Progenitor cell of endocrine pancreas (in vitro differentiated cells): ENCODE measurements around the gene LCN6. TPM values are rescaled to one million over a fixed set of nuclear protein-coding genes. Genes with fewer than 3 reads are reported as not detected.

ENCODE experiments used
- DNase-seq: peaks from one replicate; pipeline ENCODE4 v3.0.0; 2021; ENCODE audit warnings: low spot score; ENCODE audit not compliant: unreplicated experiment
- H3K27ac Mint-ChIP-seq: 2 replicates; pipeline ENCODE4 v1.8.0; 2021; ENCODE audit warnings: mild to moderate bottlenecking, moderate library complexity, mixed read lengths
- H3K27me3 Mint-ChIP-seq: 2 replicates; pipeline ENCODE4 v1.8.0; 2021; ENCODE audit warnings: mixed read lengths
- H3K36me3 Mint-ChIP-seq: 2 replicates; pipeline ENCODE4 v1.8.0; 2022; ENCODE audit warnings: mixed read lengths; ENCODE audit not compliant: insufficient read depth
- H3K4me1 Mint-ChIP-seq: 2 replicates; pipeline ENCODE4 v1.8.0; 2021; ENCODE audit warnings: low read depth, mixed read lengths
- H3K4me3 Mint-ChIP-seq: 2 replicates; pipeline ENCODE4 v1.8.0; 2021; ENCODE audit warnings: low read depth, mild to moderate bottlenecking, moderate library complexity, mixed read lengths
- H3K9me3 Mint-ChIP-seq: 2 replicates; pipeline ENCODE4 v1.8.0; 2021; ENCODE audit warnings: low read depth, mixed read lengths
- CTCF ChIP-seq: fragments of 200-600 bp; sonication (generic); IDR thresholded peaks from one replicate; pipeline ENCODE4 v1.5.0; 2021; ENCODE audit warnings: antibody characterized with exemption, mild to moderate bottlenecking; ENCODE audit not compliant: unreplicated experiment
- total RNA-seq: library from RNA; stranded (reverse); gene quantifications from 2 replicates; pipeline ENCODE4 v1.2.1, GENCODE V29; 2021

Gene LCN6
- total RNA-seq, 1 donor from 2014 or later: not detected

DNA sequence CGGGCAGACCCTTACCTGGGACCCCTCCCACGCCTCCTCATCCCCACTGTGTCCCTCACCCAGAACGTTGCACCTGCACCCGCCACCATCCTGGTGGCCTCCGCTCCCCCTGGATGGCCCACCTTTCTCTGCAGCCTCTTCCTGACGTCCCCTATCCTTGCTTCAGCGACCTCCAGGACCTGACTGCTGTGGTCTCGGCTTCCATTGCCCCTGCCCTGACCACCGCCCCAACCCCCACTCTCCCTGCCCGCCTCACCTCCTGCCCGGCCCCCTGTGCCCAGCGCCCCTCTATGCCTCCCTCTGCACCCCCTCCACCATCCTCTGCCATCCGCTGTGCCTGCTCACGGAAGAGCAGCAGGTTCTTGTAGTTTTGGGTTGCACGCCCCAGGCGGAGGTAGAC, 7.8 kb downstream of the LCN6 start:
- TF ChIP-seq CTCF: no peak
- H3K27me3 Mint-ChIP-seq: peaks cover 18% of the 10 kb centered on the region
- H3K27ac Mint-ChIP-seq: no peak overlapping the region
- H3K9me3 Mint-ChIP-seq: no peaks in the 10 kb centered on the region
- no peak for DNase-seq
- H3K36me3 Mint-ChIP-seq: no peaks in the 10 kb centered on the region
- H3K4me3 Mint-ChIP-seq: no peak overlapping the region
- H3K4me1 Mint-ChIP-seq: no peaks in the 10 kb centered on the region

- Mint-ChIP-seq H3K4me3 (no peak overlapping the region), H3K4me1 (no peaks in the 10 kb centered on the region), H3K27ac (no peak overlapping the region), H3K27me3 (peaks cover 18% of the 10 kb centered on the region), H3K36me3 (no peaks in the 10 kb centered on the region), H3K9me3 (no peaks in the 10 kb centered on the region)
- no peak for TF ChIP-seq CTCF
- DNase-seq: no peak
These were observed 8.3 kb downstream of the LCN6 start for GRCh38 chr9:136740069-136740468.

GRCh38 chr9:136739509-136739908, 8.8 kb downstream of the LCN6 start:
- H3K36me3 Mint-ChIP-seq: no peaks in the 10 kb centered on the region
- no peak overlapping the region for H3K4me3 Mint-ChIP-seq
- TF ChIP-seq CTCF: no peak
- H3K9me3 Mint-ChIP-seq: no peaks in the 10 kb centered on the region
- H3K27ac Mint-ChIP-seq: no peak overlapping the region
- no peak for DNase-seq
- H3K4me1 Mint-ChIP-seq: no peaks in the 10 kb centered on the region
- H3K27me3 Mint-ChIP-seq: peaks cover 18% of the 10 kb centered on the region

DNA sequence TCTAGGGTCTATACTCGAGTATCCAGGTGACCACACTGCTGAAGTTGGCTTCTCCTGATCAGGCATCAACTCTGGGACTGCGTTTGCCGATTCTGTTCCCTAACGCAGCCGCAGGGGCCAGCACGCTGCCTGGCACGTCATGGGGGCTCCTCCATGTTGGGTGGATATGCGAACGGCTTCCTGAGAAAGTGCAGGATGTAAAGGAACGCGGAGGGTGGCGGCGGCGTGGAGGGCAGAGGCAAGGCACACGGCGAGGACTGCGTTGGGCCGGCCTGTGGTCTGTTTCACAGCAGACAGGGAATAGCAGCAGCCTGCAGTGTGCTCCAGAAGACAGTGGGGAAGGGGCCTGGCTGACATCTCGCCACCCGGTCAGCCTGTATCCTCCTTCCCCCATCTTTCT, 9.4 kb downstream of the LCN6 start:
- DNase-seq: no peak
- Mint-ChIP-seq H3K4me3 (no peak overlapping the region), H3K36me3 (no peaks in the 10 kb centered on the region), H3K4me1 (no peaks in the 10 kb centered on the region), H3K9me3 (no peaks in the 10 kb centered on the region), H3K27ac (no peak overlapping the region), H3K27me3 (peaks cover 18% of the 10 kb centered on the region)
- no peak for TF ChIP-seq CTCF

DNA sequence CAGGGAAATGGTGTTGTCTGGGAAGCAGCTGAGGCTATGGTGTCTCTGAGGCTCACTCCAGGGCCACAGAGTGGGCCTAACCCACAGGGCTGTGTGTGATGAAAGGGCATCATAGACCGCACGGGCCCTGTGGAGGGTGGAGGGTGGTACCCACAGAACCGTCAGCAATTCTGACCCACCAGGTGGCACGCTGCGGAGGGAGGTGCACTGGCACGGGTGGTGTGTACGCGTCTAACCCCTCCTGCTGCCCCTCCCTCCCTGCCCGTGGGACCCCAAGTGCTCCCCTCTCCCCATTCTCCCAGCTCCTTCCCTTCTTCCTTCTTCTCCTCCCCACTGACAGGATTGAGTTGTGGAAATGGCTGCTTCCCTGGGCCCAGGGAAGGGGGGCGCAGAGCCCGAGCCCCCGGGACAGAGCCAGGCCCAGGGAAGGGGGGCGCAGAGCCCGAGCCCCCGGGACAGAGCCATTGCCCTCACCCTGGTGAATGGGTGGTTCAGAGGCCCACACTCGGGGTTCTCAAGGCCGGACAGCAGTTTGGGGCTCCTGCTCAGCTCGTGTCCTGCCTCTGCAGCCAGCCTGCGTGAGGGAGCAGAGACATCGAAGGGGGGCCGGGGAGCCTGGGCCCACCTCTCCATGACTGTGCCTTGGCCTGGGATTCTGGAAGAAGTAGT, 12.4 kb downstream of the LCN6 start:
- Mint-ChIP-seq H3K4me3 (no peak overlapping the region), H3K4me1 (peaks cover 1% of the 10 kb centered on the region), H3K36me3 (no peaks in the 10 kb centered on the region), H3K27me3 (peaks cover 23% of the 10 kb centered on the region), H3K27ac (no peak overlapping the region), H3K9me3 (no peaks in the 10 kb centered on the region)
- TF ChIP-seq CTCF: no peak
- no peak for DNase-seq
